ENCODE data around the gene STRN3. TPM values are rescaled to one million over a fixed set of nuclear protein-coding genes. Genes with fewer than 3 reads are reported as not detected.

STRN3 gene
- total and polyA plus RNA-seq, 7 donors: 13.9 to 79.7 (median 64.9) TPM

DNA sequence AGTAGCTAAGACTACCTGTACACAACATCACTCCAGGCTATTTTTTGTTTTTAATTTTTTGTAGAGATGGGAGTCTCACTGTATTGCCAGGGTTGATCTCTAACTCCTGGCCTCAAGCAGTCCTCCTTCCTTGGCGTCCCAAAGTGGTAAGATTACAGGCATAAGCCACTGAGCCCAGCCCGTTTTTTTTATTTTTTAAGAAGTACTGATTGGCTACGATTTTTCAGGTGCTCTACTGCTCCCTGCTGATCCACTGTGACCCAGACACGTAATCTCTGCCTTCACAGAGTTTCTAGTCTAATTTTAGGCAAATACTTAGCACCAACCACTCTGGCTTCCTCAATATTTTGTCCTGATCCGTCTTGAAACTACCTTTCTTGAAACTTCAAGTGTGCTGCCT, 4.3 kb upstream of the STRN3 start:
- DNase-seq: no peak
- Histone ChIP-seq H3K36me3 (no peaks in the 10 kb centered on the region), H3K9me3 (no peaks in the 10 kb centered on the region), H3K27ac (no peak overlapping the region), H3K4me1 (peaks cover 0 to 34% (median 20%) of the 10 kb centered on the region in 4 donors), H3K4me3 (no peak overlapping the region), H3K27me3 (no peaks in the 10 kb centered on the region)
- intact Hi-C loops (cut with DNase I): no loop called here
- no peak for TF ChIP-seq POLR2A (IDR thresholded peaks at IDR 0.05)
- TF ChIP-seq, protein P1, sequence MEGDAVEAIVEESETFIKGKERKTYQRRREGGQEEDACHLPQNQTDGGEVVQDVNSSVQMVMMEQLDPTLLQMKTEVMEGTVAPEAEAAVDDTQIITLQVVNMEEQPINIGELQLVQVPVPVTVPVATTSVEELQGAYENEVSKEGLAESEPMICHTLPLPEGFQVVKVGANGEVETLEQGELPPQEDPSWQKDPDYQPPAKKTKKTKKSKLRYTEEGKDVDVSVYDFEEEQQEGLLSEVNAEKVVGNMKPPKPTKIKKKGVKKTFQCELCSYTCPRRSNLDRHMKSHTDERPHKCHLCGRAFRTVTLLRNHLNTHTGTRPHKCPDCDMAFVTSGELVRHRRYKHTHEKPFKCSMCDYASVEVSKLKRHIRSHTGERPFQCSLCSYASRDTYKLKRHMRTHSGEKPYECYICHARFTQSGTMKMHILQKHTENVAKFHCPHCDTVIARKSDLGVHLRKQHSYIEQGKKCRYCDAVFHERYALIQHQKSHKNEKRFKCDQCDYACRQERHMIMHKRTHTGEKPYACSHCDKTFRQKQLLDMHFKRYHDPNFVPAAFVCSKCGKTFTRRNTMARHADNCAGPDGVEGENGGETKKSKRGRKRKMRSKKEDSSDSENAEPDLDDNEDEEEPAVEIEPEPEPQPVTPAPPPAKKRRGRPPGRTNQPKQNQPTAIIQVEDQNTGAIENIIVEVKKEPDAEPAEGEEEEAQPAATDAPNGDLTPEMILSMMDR (IDR thresholded peaks at IDR 0.05): no peak
- TF ChIP-seq EP300 (IDR thresholded peaks at IDR 0.05): no peak
- TF ChIP-seq POLR2AphosphoS5 (IDR thresholded peaks at IDR 0.05): no peak
- 93 to 96% methylated on average over 5 of the region's 5 CpGs for WGBS, 2 donors

DNA sequence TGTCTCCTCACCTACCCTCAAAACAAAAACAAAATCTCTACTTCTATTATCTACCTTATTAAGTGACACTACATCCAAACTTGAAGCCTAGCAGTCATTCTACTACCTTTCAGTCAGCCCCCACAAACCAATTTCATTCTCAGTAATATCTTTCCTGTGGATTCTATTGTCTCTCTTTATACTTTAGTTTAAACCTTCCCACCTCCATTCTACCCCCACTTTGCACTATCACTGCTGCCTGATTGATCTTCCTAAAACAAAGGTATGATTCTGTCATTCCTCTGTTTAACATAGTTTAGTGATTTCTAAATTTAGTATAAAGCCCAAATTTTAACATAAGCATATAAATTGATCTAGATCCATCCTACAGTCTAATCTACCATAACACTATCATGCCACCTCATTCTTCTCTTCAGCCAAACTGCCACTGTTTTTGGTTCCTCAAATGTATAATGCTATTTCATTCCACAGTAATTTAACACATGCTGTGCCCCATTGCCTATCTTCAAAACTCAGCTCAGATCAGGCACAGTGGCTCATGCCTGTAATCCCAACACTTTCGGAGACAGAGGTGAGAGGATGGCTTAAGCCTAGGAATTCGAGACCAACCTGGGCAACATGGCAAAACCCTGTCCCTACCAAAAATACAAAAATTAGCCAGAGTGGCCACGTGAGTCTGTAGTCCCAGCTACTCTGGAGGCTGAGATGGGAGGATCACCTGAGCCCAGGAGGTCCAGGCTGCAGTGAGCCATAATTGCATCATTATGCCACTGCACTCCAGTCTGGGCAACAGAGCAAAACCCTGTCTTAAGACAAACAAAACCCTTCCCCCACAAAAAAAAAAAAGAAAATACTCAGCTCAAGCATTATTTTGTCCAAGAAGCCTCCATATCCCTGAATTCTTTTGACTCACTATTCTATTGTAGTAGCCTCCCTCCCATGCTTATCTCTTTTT, 3.1 kb upstream of the STRN3 start:
- Histone ChIP-seq H3K9me3 (no peaks in the 10 kb centered on the region), H3K36me3 (no peaks in the 10 kb centered on the region), H3K4me3 (no peak overlapping the region), H3K27me3 (no peaks in the 10 kb centered on the region), H3K4me1 (peaks cover 0 to 42% (median 23%) of the 10 kb centered on the region in 4 donors), H3K27ac (no peak overlapping the region)
- DNase-seq: no peak
- intact Hi-C loops (cut with DNase I): no loop called here
- 93 to 95% methylated on average over 3 of the region's 3 CpGs for WGBS, 2 donors
- TF ChIP-seq POLR2A (IDR thresholded peaks at IDR 0.05) (no peak), EP300 (IDR thresholded peaks at IDR 0.05) (no peak), POLR2AphosphoS5 (IDR thresholded peaks at IDR 0.05) (no peak)
- TF ChIP-seq, protein P1 (IDR thresholded peaks at IDR 0.05): no peak

DNA sequence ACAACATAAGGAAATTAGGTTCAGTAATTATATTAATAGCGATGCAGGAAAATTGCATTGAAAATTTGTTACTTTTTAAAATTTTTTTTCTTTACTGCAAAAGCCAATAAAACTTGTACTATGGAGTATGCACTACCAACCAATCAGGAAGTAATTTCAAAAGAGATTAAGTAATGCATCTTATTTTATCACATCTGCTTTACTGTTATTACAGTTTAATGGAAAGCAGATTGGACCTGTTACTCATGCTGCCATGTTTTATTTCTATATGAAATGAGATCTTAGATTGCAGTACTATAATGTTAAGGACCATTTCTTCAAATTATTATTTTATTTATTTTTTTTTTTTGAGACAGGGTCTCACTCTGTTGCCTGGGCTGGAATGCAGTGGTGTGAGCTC, 1.7 kb upstream of the STRN3 start:
- H3K4me1 ChIP-seq: peaks cover 0 to 43% (median 25%) of the 10 kb centered on the region in 4 donors
- H3K36me3 ChIP-seq: no peaks in the 10 kb centered on the region
- H3K9me3 ChIP-seq: no peaks in the 10 kb centered on the region
- 58 to 93% methylated on average over 1 of the region's 1 CpG for WGBS, 2 donors
- no peak for DNase-seq
- H3K4me3 ChIP-seq: peak overlapping the region in 1 of 4 donors; percentile 99
- H3K27ac ChIP-seq: peak overlapping the region; percentile 99 to 100 (median 100)
- TF ChIP-seq EP300 (IDR thresholded peaks at IDR 0.05) (no peak), POLR2A (IDR thresholded peaks at IDR 0.05) (no peak), POLR2AphosphoS5 (IDR thresholded peaks at IDR 0.05) (no peak)
- TF ChIP-seq, protein P1 (IDR thresholded peaks at IDR 0.05): no peak
- intact Hi-C loops (cut with DNase I): no loop called here
- H3K27me3 ChIP-seq: no peaks in the 10 kb centered on the region

DNA sequence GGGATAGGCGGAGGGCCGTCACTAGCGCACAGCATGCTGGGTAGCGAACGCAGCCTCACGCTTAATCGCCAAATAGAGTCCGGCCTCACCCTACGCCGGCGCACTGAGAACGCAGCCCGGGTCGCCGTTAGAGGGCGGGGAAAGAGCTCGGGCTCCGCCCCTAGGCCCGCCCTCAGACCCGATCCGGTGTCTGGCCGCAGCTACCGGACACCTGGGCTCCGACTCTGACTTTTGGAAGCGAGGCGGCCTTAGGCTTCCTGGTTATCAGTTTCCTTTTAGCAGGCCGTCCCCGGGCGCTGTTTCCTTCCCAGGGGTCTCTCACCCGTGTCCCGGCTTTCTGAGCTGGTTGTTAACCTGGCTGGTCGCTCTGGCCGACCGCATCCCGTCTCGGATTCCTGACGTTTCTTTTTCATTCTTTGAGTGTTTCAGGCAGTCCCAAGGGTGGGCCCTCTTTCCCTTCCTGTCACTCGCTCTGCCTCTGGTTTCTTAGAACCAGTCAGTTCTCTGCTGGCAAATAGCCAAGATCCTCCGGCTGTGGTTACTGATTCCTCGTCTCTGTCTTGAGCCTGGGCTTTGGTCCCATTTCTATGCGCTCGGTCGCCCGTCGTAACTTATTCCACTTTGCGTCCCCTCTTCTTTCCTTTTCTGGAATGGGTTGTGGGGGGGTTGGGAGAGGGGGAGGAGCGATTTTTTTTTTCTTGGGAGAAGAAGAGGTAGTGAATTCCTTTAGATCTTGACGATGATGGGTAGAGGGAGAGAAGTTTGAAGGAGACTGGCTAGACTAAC, 464 bp upstream of the STRN3 start:
- H3K4me1 ChIP-seq: peaks cover 0 to 39% (median 22%) of the 10 kb centered on the region in 4 donors
- WGBS, 2 donors: 0% methylated on average over 48 of the region's 48 CpGs
- peak overlapping the region; percentile 99 to 100 (median 100) for H3K27ac ChIP-seq
- DNase-seq: peak; percentile 99
- intact Hi-C loops (cut with DNase I): no loop called here
- no peaks in the 10 kb centered on the region for H3K36me3 ChIP-seq
- H3K27me3 ChIP-seq: no peaks in the 10 kb centered on the region
- TF ChIP-seq EP300 (IDR thresholded peaks at IDR 0.05) (peak in 1 of 4 donors; percentile 17), POLR2AphosphoS5 (IDR thresholded peaks at IDR 0.05) (peak; percentile 58 to 92 (median 81)), POLR2A (IDR thresholded peaks at IDR 0.05) (peak; percentile 59 to 69)
- TF ChIP-seq, protein P1 (IDR thresholded peaks at IDR 0.05): no peak
- no peaks in the 10 kb centered on the region for H3K9me3 ChIP-seq
- peak overlapping the region; percentile 84 to 99 (median 98) for H3K4me3 ChIP-seq

Data from sigmoid colon (tissue), 7 donors.